Measurements from ENCODE around the gene FBXL20. TPM values are rescaled to one million over a fixed set of nuclear protein-coding genes. Genes with fewer than 3 reads are reported as not detected.

FBXL20 gene
- total and polyA plus RNA-seq, 4 donors: 3.2 to 31.7 (median 11.5) TPM

DNA sequence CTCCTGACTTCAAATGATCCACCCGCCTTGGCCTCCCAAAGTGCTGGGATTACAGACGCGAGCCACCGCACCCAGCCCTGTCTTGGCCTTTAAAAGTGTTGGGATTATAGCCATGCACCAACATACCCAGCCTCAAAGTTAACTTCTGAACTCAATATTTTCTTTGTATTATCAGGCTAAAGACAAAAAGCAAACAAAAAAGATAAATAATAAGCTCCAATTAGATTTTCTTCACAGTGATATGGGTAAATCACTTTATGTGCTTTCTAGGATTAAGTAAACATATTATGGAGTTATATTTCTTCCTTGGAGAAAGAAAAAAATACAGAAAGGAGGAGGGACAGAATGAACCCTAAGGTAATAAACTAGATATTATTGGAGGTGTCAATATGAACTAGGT, 74.3 kb downstream of the FBXL20 start:
- DNase-seq: no peak
- Histone ChIP-seq H3K27ac (ENCODE audit: low read depth in 1 of 2, low read length in 1 of 2) (no peak overlapping the region), H3K27me3 (ENCODE audit: control insufficient read depth in 3 of 3, insufficient read depth in 3 of 3, low read length in 2 of 3) (no peaks in the 10 kb centered on the region), H3K4me1 (ENCODE audit: control insufficient read depth in 5 of 5, insufficient read depth in 5 of 5, low read length in 5 of 5) (peaks cover 0 to 10% (median 0%) of the 10 kb centered on the region in 5 donors), H3K9me3 (ENCODE audit: control insufficient read depth in 4 of 4, insufficient read depth in 3 of 4, low read length in 3 of 4) (no peaks in the 10 kb centered on the region), H3K4me3 (no peak overlapping the region), H3K9ac (ENCODE audit: insufficient read depth in 1 of 2, low read length in 2 of 2) (no peak overlapping the region), H3K36me3 (ENCODE audit: control insufficient read depth in 4 of 4, insufficient read depth in 4 of 4, low read length in 4 of 4) (peaks cover 0 to 3% (median 0%) of the 10 kb centered on the region in 4 donors)
- WGBS, 2 donors: 86 to 92% methylated on average over 4 of the region's 4 CpGs
- TF ChIP-seq, protein P1, sequence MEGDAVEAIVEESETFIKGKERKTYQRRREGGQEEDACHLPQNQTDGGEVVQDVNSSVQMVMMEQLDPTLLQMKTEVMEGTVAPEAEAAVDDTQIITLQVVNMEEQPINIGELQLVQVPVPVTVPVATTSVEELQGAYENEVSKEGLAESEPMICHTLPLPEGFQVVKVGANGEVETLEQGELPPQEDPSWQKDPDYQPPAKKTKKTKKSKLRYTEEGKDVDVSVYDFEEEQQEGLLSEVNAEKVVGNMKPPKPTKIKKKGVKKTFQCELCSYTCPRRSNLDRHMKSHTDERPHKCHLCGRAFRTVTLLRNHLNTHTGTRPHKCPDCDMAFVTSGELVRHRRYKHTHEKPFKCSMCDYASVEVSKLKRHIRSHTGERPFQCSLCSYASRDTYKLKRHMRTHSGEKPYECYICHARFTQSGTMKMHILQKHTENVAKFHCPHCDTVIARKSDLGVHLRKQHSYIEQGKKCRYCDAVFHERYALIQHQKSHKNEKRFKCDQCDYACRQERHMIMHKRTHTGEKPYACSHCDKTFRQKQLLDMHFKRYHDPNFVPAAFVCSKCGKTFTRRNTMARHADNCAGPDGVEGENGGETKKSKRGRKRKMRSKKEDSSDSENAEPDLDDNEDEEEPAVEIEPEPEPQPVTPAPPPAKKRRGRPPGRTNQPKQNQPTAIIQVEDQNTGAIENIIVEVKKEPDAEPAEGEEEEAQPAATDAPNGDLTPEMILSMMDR (IDR thresholded peaks at IDR 0.05; ENCODE audit: control extremely low read depth, extremely low read depth): no peak
- no peak for ATAC-seq (ENCODE audit: insufficient read depth, low FRiP score)

DNA sequence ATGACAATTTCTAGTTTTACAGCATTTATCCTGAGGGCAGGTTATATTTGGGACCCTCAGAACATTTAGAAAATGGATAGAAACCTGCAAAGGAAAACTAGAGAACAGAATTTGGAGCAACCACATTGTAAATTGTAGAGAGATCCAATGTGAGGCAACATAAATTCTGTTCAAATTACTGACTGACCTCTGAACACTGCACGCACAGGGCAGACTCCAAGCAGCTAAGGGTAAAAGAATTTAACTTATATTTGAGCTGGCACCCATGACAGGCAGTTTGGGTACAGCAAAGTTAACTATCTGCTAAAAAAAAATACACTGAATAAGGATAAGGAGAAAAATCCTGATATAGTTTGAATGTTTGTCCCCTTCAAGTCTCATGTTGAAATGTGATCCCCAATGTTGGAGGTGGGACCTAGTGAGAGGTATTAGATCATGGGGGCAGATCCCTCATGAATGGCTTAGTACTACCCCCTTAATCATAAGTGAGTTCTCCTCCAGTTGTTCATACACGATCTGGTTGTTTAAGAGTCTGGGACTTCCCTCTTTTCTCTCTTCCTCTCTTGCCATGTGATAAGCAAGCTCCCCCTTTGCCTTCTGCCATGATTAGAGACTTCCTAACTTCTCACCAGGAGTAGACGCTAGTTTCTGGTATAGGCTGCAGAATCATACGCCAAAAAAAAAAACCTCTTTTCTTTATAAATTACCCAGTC, 75.7 kb downstream of the FBXL20 start:
- H3K27ac ChIP-seq (ENCODE audit: low read depth in 1 of 2, low read length in 1 of 2): no peak overlapping the region
- H3K9ac ChIP-seq (ENCODE audit: insufficient read depth in 1 of 2, low read length in 2 of 2): no peak overlapping the region
- WGBS, 2 donors: 46 to 66% methylated on average over 4 of the region's 4 CpGs
- DNase-seq: no peak
- H3K36me3 ChIP-seq (ENCODE audit: control insufficient read depth in 4 of 4, insufficient read depth in 4 of 4, low read length in 4 of 4): peaks cover 0 to 3% (median 0%) of the 10 kb centered on the region in 4 donors
- H3K4me3 ChIP-seq: no peak overlapping the region
- H3K4me1 ChIP-seq (ENCODE audit: control insufficient read depth in 5 of 5, insufficient read depth in 5 of 5, low read length in 5 of 5): no peaks in the 10 kb centered on the region
- peak; percentile 47 for ATAC-seq (ENCODE audit: insufficient read depth, low FRiP score)
- TF ChIP-seq, protein P1 (IDR thresholded peaks at IDR 0.05; ENCODE audit: control extremely low read depth, extremely low read depth): no peak
- H3K9me3 ChIP-seq (ENCODE audit: control insufficient read depth in 4 of 4, insufficient read depth in 3 of 4, low read length in 3 of 4): no peaks in the 10 kb centered on the region
- no peaks in the 10 kb centered on the region for H3K27me3 ChIP-seq (ENCODE audit: control insufficient read depth in 3 of 3, insufficient read depth in 3 of 3, low read length in 2 of 3)

DNA sequence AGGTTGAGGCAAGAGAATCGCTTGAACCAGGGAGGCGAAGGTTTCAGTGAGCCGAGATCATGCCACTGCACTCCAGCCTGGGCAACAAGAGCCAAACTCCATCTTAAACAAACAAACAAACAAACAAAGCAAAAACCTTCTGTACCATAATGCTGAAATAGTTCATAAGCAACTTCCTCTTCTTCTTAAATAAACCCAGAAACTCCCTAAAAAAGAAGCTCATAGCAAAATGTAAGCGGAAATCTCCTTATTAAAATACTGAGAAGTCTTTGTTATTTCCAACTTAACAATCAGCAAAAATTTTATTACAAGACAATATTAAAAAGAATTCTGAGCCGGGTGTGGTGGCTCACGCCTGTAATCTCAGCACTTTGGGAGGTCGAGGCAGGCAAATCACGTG, 82.8 kb downstream of the FBXL20 start:
- 94 to 96% methylated on average over 8 of the region's 8 CpGs for WGBS, 2 donors
- no peak overlapping the region for H3K9ac ChIP-seq (ENCODE audit: insufficient read depth in 1 of 2, low read length in 2 of 2)
- DNase-seq (no peak), ATAC-seq (ENCODE audit: insufficient read depth, low FRiP score) (no peak)
- no peaks in the 10 kb centered on the region for H3K27me3 ChIP-seq (ENCODE audit: control insufficient read depth in 3 of 3, insufficient read depth in 3 of 3, low read length in 2 of 3)
- no peak overlapping the region for H3K4me3 ChIP-seq
- TF ChIP-seq, protein P1 (IDR thresholded peaks at IDR 0.05; ENCODE audit: control extremely low read depth, extremely low read depth): no peak
- no peaks in the 10 kb centered on the region for H3K9me3 ChIP-seq (ENCODE audit: control insufficient read depth in 4 of 4, insufficient read depth in 3 of 4, low read length in 3 of 4)
- H3K36me3 ChIP-seq (ENCODE audit: control insufficient read depth in 4 of 4, insufficient read depth in 4 of 4, low read length in 4 of 4): peaks cover 0 to 2% (median 0%) of the 10 kb centered on the region in 4 donors
- peaks cover 0 to 2% (median 0%) of the 10 kb centered on the region in 5 donors for H3K4me1 ChIP-seq (ENCODE audit: control insufficient read depth in 5 of 5, insufficient read depth in 5 of 5, low read length in 5 of 5)
- no peak overlapping the region for H3K27ac ChIP-seq (ENCODE audit: low read depth in 1 of 2, low read length in 1 of 2)
